Fibroblast of skin of left biceps (primary cell): ENCODE data around the gene LIM2.

Experiments used
- DNase-seq, 2 experiments: peaks; one replicate each; pipeline ENCODE4 v3.0.0-alpha.2; 2013; ENCODE audit warnings: low read depth in 2 of 2

The LIM2 gene

DNA sequence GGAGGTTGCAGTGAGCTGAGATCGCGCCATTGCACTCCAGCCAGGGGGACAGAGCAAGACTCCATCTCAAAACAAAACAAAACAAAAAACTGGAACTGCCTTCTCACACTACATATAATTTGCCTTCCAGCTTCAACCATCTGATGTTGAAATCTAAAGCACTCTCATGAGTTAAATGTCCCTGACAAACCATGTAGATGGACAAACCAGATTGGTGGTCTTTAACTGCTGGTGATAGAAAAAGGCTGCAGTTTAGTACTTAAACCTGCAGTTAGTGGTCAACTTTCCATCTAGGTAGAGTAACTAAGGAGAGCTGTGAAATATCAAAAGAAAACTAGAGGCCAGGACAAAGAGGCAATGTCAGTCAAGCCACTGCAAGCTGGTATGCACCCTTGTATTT, 8.4 kb upstream of the LIM2 start:
- no peak for DNase-seq

DNA sequence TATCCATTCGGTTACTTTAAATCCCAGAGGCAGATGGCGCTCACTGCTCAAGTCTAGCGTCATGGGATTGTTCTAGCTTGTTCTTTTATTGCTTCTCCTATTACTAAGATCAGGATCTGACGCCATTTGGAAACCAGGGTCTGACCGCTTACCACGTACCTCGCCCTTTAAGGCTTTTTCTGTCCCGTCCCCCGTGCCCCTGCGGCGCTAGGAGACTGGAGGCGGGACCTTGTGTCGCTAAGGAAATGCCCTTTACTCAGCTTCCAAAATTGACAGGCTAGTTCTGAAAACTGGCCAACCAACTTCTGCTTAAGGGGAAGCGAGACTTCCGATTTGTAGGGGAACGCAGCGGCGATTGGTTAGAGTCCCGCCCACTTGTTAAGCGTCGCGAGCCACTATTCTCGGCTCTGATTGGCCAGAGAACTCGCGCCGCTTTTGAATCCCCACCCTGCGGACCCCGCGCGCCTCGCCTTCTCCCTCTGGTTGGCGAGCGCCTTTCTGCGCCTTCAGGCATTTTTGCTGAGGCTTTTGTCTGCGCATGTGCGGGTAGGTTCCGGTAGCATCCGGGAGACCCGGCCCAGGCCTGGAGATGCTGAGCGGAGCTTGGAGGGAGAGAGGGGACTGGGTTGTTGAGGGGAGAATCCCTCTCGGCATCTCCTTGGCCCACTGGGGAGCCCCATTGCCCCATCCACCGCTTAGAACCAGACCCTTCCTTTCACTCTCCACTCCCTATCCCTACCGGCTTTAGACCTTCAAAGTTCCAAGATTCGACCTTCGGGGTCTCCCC, 6.5 kb upstream of the LIM2 start:
- peak; percentile 96 for DNase-seq

DNA sequence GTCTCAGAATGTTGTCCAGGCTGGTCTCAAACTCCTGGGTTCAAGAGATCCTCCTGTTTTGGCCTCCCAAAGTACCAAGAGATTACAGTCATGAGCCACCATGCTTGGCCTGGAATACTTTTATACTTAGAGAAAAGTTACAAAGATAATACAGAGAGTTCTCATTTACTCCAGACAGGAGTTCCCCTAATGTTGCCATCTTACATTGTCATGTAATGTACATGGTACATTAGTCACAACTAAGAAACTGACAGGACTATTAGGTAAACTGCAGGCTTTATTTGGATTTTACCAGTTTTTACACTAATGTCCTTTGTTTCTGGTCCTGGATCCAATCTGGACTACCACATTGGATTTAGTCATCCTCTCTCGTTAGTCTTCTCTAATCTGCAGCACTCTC, 4.9 kb upstream of the LIM2 start:
- DNase-seq: no peak

DNA sequence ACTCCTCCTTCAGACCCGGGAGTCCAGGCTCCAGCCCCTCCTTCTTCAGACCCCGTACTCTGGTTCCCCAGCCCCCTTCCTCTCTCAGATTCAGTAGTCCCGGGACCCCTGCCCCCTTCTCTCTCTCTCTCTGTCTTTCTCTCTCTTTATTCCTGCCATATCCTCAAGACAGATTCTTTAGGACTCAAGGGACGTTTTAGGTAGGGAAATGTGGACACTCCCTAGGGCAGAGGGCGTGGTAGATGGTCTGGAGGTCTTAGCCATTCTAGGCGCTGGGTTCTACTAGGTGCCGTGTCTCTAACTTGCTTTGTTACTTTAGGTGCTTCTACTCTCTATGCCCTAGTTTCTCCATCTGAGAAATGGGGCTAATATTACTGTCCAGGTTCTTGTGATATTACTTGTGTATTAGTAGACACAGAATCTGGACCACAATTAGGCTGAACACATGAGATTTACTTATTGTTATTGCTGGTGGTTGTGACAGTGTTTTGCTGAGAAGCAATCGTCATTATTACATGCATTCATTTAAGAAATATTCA, 3.4 kb upstream of the LIM2 start:
- DNase-seq: no peak

DNA sequence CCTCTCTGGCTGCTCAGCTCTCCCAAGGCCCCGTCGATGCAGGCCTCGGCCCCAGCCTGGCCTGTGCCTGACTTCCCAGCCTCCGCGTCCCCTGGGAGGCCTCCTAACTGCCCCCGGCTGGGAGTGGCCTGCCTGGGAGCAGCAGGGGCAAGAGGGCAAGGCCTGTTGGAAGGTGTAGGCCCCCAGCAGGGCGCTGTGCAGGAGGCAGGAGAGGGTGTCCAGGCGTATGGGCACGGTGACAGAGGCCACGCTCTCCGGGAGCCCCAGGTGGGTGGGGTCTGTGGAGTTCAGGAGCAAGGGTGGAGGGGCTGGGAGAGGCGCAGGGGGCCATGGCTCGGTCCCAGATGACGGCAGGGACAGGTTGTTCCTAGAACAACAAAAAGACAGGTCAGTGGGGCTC, 1.4 kb upstream of the LIM2 start:
- no peak for DNase-seq

DNA sequence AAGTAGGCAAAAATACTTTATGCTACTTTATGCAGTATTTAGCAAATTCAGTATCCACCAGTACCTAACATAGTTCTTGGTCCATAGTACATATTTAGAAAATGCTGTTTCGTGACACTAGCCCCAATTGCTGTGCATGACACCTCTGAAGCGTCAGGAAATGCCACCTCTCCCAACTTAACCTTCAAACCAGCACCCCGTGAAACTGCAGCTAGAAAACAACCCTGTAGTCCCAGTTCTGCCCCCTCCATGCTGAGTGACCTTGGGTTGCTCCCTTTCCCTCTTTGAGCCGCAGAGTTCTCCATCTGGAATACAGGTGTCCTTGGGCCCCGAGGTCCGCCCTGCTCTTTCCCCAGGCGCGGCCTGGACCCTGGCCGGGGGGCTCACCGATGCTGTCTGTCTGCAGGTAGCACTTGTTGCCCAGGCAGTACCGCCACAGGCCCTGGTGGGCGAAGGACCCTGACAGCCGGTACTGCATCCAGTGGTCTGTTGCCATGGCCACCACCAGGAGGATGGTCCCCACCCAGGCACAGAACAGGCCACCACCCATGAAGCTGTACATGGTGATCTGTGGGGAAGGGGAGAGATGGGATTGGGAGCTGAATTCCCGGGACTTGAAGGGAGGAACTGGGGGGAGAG, 773 bp downstream of the LIM2 start:
- no peak for DNase-seq

DNA sequence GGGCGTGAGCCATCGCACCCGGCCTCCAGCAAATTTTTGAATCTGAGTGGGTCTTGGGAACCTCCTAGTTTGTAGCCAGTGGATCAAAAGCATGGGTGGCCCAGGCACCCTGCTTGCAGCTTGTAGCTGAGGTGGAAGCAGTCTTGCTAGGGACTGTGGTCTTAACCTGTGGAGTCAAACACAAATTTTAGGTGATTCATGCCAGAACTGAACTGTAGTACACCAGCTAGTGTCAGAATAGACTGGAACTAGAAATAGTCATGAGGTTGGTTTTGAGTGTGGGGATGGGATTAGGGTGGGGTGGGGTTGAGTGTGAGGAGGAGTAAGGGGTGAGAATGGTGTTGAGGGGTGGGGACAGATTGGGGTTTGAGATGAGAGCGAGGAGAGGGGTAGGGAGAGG, 5.8 kb downstream of the LIM2 start:
- DNase-seq: no peak

DNA sequence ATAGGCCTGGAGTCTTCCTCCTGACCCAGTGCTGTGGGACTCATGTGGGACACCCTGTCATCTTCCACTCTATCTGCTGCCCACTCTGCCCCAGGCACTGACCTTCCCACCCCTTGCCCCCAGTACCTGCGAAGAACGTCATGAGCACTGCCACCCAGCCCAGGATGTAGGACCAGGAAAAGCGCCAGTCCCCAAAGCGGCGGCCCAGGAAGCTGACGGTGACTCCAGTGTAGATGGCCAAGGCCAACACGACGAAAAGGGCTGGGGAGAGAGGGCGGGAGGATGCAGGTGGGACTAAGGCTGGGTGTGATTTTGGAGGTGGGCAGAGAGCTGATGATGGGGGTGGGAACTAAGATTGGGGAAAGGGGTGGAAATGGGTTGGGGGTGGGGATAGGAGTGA, 7.4 kb downstream of the LIM2 start:
- DNase-seq: no peak

DNA sequence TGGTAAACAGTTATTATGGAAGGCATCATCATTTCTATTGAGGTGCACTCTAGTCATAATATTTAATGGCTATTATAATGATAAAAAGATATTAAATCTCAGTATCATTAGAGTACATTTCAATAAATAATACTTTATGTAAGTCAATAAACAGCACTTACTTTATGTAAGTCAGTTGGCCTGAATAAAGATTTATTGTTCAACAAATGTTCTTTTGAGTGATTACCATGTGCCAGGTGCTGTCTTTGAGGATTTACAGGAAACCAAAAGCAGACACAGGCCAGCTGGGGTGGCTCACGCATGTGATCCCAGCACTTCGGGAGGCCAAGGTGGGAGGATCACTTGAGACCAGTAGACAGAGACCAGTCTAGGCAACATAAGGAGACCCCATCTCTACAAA, 10.4 kb downstream of the LIM2 start:
- no peak for DNase-seq

DNA sequence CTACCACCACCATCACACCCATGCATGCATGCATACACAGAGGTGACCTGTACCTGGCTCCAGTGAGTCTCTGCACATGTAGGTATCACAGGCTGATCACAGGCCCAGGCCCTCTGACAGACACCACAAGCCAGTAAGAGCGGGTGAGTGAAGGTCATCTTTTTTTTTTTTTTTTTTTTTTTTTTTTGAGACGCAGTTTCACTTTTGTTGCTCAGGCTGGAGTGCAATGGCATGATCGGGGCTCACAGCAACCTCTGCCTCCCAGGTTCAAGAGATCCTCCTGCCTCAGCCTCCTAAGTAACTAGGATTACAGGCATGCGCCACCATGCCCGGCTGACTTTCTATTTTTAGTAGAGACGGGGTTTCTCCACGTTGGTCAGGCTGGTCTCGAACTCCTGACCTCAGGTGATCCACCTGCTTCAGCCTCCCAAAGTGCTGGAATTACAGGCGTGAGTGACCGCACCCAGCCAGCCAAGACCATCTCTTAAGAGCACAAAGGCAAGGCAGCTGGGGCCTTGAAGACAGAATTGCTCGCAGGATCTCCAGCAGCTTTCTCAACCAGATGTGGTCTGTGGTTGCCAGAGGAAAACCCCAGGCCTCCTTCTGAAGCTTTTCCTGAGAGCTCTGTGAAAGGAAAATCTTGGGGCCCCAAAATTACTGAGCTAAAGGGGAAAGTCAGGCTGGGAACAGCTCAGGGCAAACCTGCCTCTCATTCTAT, 12.1 kb downstream of the LIM2 start:
- DNase-seq: no peak

DNA sequence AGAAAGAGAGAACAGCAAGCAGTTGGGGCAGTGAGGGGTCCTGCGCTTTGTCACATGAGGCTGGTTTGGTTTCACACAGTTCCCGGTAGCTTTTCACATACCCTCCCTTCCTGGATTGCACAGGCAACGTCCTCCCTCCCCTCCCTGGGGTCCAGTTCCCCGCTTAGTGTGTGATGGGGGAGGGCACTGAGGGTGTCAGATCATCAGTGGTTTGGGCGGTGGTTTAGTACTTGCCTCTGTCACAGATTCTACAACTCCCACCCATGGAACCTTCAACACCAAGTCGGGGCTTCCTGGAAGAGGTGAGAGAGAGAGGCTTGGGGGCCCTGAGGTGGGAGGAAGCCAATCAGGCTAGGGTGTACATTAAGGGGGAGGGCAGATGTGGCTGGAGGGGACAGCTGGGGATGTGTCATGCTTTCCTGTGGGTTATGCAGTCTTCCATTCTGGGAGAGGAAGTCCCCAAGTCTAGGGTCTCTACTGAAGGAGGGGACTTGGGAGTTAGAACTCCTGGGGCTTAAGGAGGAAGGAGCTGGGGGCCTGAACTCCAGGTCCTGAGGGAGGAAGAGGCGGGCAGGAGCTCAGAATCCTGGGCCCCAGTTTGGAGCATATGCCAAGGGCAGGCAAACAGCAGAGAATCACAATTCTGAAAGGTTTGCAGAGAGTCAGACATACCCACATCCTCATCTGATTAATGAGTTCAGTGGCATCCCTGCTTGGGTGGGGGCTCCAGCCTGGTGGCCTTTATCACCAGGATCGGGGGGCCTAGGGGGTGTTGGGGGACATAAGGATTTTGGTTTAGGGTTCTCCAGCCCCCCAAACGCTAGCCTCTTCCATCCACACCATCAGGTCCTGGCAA, 14.9 kb downstream of the LIM2 start, which contains the start of gene NKG7:
TSS of gene NKG7 (minus strand) at position 6 of the 856 bp plus-strand sequence. CDS start 119 bp downstream, outside the sequence.
- DNase-seq: no peak

DNA sequence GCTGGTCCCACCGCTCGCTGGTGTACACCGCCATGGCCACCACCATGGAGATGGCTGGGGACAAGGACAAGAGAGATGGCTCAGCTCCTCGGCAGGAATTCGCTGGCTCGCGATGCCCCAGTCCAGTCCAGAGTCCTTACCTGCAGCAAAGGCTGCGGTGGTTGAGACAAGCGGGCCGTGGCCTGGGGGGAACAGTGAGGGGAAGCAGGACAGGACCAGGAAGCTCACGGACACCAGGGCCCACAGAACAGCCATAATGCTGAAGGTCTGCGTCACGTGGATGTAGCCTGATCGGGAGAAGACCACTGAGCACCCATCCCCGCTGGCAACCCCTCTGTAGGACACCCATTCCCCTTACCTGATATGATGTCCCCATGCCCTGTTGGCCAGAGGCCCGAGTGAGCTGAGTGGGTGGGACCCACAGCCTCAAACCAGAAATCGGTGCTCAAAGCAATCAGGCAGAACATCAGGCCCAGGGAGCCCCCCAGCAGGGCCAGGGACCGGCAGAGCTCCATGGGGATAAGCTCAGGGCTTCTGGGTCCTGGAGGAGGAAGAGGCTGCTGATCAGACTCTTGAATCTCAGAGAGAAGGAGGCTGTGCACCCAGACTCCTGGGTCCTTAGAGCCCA, 15.6 kb downstream of the LIM2 start:
- DNase-seq: no peak

DNA sequence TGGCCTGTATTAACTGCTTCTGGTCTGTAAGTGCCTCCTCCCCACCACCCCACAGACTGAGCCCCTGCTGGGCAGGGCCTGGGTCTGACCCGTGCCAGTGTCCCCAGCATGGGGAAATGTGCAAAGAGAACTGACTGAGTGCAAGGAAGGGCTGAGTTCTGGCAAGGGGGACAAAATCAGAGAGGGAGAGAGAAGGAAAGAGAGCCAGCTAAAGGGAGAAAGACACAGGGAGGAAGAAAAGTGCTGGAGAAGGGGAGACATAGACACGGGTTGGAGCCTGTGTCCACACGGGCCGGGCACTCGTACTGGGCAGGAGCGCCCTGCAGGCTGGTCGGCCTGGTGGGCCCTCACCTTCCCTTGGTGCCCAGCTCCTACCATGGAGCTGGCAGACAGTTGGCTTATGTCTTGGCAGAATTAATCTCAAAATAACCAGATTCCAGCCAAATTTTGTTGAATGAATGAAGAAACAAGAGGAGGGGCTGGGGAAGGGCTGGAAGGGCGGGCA, 16.5 kb downstream of the LIM2 start:
- no peak for DNase-seq

DNA sequence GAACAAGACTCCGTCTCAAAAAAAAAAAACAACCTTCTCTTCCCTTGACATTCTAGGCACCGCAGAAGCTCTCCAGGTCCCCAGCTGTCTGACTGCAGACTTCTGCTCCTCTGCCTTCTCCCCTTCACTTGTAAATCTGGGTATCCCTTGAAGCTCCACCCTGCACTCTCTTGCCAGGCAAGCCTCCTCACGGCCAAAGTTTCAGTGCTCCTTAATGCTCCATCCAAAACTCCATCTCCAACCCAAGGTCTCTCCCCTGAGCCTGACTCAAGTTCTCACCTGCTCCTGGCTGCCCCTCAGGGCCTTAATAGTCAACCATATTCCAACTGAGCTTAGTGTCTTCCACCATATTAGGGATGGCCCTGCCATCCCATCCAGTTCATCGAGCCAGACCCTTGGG, 17.5 kb downstream of the LIM2 start:
- DNase-seq: no peak

DNA sequence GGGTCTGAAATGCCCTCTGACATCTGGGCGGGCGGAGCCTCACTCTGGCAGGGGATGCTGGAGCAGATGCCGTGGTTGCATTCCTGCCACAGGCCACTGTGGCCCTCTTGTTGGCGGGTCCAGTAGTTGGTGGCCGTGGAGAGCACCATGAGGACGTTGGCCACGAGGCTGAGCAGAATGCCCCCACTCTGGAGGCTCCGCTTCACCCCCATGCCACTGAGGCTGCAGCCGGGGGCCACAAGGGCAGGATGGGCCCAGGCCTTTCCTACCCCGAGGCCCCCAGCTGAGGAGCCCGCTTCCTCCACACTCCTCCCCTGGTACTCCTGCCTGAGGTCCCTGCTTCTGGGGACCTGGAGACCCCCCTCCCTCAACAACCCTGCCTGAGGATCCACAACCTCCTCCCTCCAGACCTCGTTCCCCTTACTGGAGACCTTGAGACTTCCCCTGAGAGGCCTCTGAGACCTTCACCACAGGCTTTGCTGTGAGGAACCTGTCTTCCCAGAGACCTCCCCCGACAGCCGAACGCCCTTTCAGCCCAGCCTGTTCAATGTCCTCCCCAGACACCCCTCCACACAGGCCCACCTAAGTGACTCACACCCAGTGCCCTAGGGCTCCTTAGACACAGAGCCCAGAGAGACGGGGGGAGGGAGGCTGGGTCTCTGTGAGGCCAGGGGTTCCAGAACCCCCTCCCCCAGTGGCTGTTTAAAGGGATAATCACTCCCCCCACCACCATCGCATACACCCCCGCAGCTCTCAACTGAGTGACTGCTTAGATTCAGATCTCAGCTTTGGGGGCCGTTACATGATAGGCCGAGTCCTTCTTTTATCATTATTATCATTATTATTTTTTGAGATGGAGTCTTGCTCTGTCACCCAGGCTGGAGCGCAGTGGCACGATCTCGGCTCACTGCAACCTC, 19.1 kb downstream of the LIM2 start, which contains the start of gene CLDND2:
TSS of gene CLDND2 (minus strand) at position 638 of the 917 bp plus-strand sequence. CDS start at position 212, 426 bp downstream.
- no peak for DNase-seq

DNA sequence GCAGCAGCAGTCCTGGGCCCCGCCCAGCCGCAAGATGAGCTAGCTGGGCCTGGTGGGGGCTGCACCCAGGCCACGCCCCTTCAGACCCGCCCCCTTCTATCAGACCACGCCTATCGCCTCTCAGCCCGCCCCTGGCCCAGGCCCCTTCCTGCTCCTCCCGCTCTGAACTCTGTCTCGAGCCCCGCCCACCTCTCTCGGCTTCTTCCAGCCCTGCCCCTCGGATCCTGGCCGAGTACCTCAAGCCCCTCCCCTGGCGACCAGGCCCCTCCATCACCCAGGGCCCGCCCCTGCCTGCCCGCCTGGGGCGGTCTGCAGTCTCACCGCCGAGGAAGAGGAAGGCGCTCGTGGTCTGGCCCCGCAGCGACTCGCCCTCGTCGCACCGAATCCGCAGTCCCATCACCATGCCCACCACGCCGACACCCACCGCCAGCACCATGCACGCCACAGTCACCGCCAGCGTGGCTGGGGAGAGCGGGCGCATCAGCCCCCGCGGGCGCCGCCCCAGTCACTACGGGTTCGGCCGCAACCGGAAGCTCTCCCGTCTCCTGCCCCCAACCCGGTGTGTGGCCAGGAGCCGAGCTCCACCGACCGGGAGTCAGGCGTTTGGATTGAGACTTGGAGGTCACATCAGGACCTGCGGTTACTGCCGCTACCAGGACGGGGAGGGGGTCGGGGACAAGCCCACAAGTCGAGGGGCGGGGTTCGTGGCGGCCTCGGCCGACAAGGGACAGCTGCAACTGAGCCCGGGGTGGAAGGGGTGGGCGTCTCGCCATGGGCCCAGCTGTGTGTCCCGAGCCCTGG, 20.0 kb downstream of the LIM2 start:
- DNase-seq: peak; percentile 96 to 97

DNA sequence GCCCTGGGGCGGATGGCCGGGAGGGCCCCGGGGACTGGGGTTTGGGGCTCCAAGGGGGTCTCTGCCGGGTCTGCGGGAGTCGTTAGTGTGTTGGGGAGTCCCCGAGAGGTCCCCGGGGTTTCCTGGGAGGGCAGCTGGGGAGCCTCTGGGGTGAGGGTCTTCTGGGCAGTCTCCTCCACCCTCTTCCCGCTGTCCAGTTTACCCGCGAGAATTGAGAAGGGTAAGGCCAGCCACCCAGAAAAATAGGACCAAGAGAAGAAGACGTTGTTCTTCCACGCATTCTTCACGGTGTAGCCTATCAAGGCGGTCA, 20.6 kb downstream of the LIM2 start:
- no peak for DNase-seq

DNA sequence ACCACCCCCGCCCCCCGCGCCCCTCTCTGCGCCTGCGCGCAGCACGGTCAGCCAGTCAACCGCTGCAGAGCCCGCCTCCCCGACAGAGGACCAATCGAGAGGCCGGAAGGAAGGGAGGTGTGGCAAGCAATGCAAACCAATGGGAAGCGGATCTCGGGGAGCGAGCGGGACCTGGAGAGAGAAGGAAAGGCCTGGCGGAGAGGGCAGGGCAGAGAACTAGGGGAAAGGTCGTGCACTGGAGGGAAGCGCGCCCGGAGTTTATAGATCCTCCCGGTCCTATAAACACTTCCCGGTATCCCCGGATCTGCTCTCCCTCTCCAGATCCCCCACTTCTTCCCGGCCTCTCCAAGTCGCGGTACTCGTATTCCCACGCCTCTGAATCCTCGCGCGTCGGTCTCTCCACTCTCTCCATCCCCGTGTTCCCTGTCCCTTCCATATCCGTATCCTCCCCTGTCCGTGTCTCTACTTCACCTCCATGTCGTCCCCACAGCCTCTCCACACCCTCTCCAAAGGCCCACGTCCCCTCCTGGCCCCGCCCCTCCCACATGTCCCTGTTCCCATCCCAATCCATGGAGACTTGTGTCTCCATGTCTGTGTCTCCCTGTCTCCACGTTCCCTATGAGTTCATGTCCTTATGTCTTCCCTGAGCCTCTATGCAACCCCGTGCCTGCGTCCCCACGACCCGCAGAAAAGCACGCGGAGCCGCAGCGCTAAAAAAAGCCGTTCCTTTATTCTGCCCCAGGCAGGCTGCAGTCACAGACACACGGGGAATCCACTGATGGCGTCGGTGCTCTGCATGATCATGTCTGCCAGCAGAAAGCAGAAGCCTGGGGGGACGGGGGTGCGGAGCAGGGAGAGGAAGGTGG, 21.2 kb downstream of the LIM2 start:
- peak; percentile 92 for DNase-seq
